Mesendoderm (in vitro differentiated cells): ENCODE measurements around the gene GLRX.
A peak's percentile ranks its signal among the peaks of the same experiment; 100 is the strongest.

ENCODE experiments used
- DNase-seq: peaks from one replicate; pipeline ENCODE4 v3.0.0; 2013
- H2AK5ac ChIP-seq: 2 replicates; pipeline ENCODE4 v1.6.1; 2013; ENCODE audit warnings: low read length, inconsistent platforms
- H2BK120ac ChIP-seq: 2 replicates; pipeline ENCODE4 v1.6.1; 2013; ENCODE audit warnings: low read depth, mild to moderate bottlenecking, low read length, moderate library complexity, mixed read lengths
- H2BK15ac ChIP-seq: replicated peaks from 2 replicates; pipeline ENCODE4 v1.6.1; 2013; ENCODE audit warnings: low read depth, mild to moderate bottlenecking, moderate library complexity
- H2BK5ac ChIP-seq: 2 replicates; pipeline ENCODE4 v1.6.1; 2013; ENCODE audit warnings: low read length, inconsistent platforms
- H3K18ac ChIP-seq: 2 replicates; pipeline ENCODE4 v1.6.1; 2013; ENCODE audit warnings: mild to moderate bottlenecking, low read length, mixed read lengths
- H3K23ac ChIP-seq: one replicate; pipeline ENCODE4 v1.6.1; 2013; ENCODE audit warnings: low read length
- H3K27ac ChIP-seq: 2 replicates; pipeline ENCODE4 v1.5.1; 2013; ENCODE audit warnings: low read depth, mild to moderate bottlenecking, inconsistent platforms, low read length, moderate library complexity
- H3K27me3 ChIP-seq: 2 replicates; pipeline ENCODE4 v1.6.1; 2013; ENCODE audit warnings: low read length, control low read depth, mild to moderate bottlenecking, inconsistent platforms; ENCODE audit not compliant: insufficient read depth, poor library complexity
- H3K36me3 ChIP-seq: 2 replicates; pipeline ENCODE4 v1.6.1; 2013; ENCODE audit warnings: low read length, inconsistent platforms; ENCODE audit not compliant: control insufficient read depth, insufficient read depth
- H3K4ac ChIP-seq: one replicate; pipeline ENCODE4 v1.6.1; 2013; ENCODE audit warnings: low read depth, mild to moderate bottlenecking, low read length, moderate library complexity
- H3K4me1 ChIP-seq: 2 replicates; pipeline ENCODE4 v1.6.1; 2013; ENCODE audit warnings: low read depth, low read length, inconsistent platforms; ENCODE audit not compliant: control insufficient read depth
- H3K4me2 ChIP-seq: 2 replicates; pipeline ENCODE4 v1.6.1; 2013; ENCODE audit warnings: low read length
- H3K4me3 ChIP-seq: 2 replicates; pipeline ENCODE4 v1.5.1; 2013; ENCODE audit warnings: mild to moderate bottlenecking, low read length
- H3K56ac ChIP-seq: one replicate; pipeline ENCODE4 v1.6.1; 2013; ENCODE audit warnings: low read length
- H3K79me1 ChIP-seq: 2 replicates; pipeline ENCODE4 v1.6.1; 2013; ENCODE audit warnings: low read length, inconsistent platforms
- H3K79me2 ChIP-seq: 2 replicates; pipeline ENCODE4 v1.6.1; 2013; ENCODE audit warnings: mild to moderate bottlenecking, low read length; ENCODE audit not compliant: control insufficient read depth, insufficient read depth
- H3K9ac ChIP-seq: 2 replicates; pipeline ENCODE4 v1.6.1; 2013; ENCODE audit warnings: low read length, inconsistent platforms
- H4K5ac ChIP-seq: one replicate; pipeline ENCODE4 v1.6.1; 2013; ENCODE audit warnings: low read length
- H4K8ac ChIP-seq: one replicate; pipeline ENCODE4 v1.6.1; 2013; ENCODE audit warnings: low read depth, mild to moderate bottlenecking, control low read depth, low read length, moderate library complexity
- WGBS: extraction: QIAGEN DNeasy Blood & Tissue Kit; methylation state at CpG from one replicate; pipeline ENCODE4 v1.1.7; 2013; ENCODE audit warnings: low lambda C conversion rate, missing lambda C conversion rate; ENCODE audit not compliant: insufficient coverage; ENCODE audit errors: extremely low coverage; 5-methylcytosine and 5-hydroxymethylcytosine counted together

The GLRX gene

GRCh38 chr5:95866435-95867040 lies 44.0 kb upstream of the GLRX start:
- no peak for DNase-seq
- H4K5ac ChIP-seq = no peak overlapping the region
- WGBS = no CpG with 5 or more reads among the region's 1 CpG
- H3K56ac ChIP-seq = no peak overlapping the region
- H2AK5ac ChIP-seq = no peak overlapping the region
- H3K27me3 ChIP-seq = no peaks in the 10 kb centered on the region
- H3K4me1 ChIP-seq = peaks cover 2% of the 10 kb centered on the region
- H4K8ac ChIP-seq = no peak overlapping the region
- no peak overlapping the region for H3K9ac ChIP-seq
- no peak overlapping the region for H3K4me2 ChIP-seq
- no peaks in the 10 kb centered on the region for H3K36me3 ChIP-seq
- no peaks in the 10 kb centered on the region for H3K79me2 ChIP-seq
- H3K27ac ChIP-seq = no peak overlapping the region
- H3K23ac ChIP-seq = no peak overlapping the region
- H3K18ac ChIP-seq = no peak overlapping the region
- H3K4me3 ChIP-seq = no peak overlapping the region
- no peak overlapping the region for H2BK120ac ChIP-seq
- no peak overlapping the region for H2BK5ac ChIP-seq
- no peak overlapping the region for H3K4ac ChIP-seq
- H2BK15ac ChIP-seq = peak overlapping the region; percentile 39
- no peaks in the 10 kb centered on the region for H3K79me1 ChIP-seq

GRCh38 chr5:95864944-95865504 lies 42.5 kb upstream of the GLRX start:
- H3K4me3 ChIP-seq = no peak overlapping the region
- no peak overlapping the region for H3K9ac ChIP-seq
- no peak overlapping the region for H2BK15ac ChIP-seq
- H3K79me2 ChIP-seq = no peaks in the 10 kb centered on the region
- no peak overlapping the region for H4K5ac ChIP-seq
- no peak for DNase-seq
- peaks cover 2% of the 10 kb centered on the region for H3K4me1 ChIP-seq
- H2BK120ac ChIP-seq = no peak overlapping the region
- H3K27me3 ChIP-seq = no peaks in the 10 kb centered on the region
- no peaks in the 10 kb centered on the region for H3K36me3 ChIP-seq
- no peak overlapping the region for H3K18ac ChIP-seq
- no peak overlapping the region for H3K4me2 ChIP-seq
- H3K79me1 ChIP-seq = no peaks in the 10 kb centered on the region
- H3K56ac ChIP-seq = no peak overlapping the region
- WGBS = no CpG with 5 or more reads among the region's 6 CpGs
- H2BK5ac ChIP-seq = no peak overlapping the region
- H2AK5ac ChIP-seq = no peak overlapping the region
- H4K8ac ChIP-seq = no peak overlapping the region
- no peak overlapping the region for H3K4ac ChIP-seq
- H3K27ac ChIP-seq = no peak overlapping the region
- H3K23ac ChIP-seq = no peak overlapping the region

- Histone ChIP-seq H3K79me2 (no peaks in the 10 kb centered on the region), H2AK5ac (no peak overlapping the region), H3K18ac (no peak overlapping the region), H3K27me3 (no peaks in the 10 kb centered on the region), H3K27ac (no peak overlapping the region), H2BK15ac (no peak overlapping the region), H3K56ac (no peak overlapping the region), H3K23ac (no peak overlapping the region), H3K79me1 (no peaks in the 10 kb centered on the region), H3K4me3 (no peak overlapping the region), H3K9ac (no peak overlapping the region), H3K4me1 (peaks cover 2% of the 10 kb centered on the region), H2BK120ac (no peak overlapping the region), H3K4me2 (no peak overlapping the region), H4K5ac (no peak overlapping the region), H3K36me3 (no peaks in the 10 kb centered on the region), H2BK5ac (no peak overlapping the region), H4K8ac (no peak overlapping the region), H3K4ac (no peak overlapping the region)
- DNase-seq = no peak
- WGBS = no CpG with 5 or more reads among the region's 1 CpG
Measured at GRCh38 chr5:95864456-95864855, 41.9 kb upstream of the GLRX start.

- no peak overlapping the region for H2BK15ac ChIP-seq
- H4K5ac ChIP-seq = peak overlapping the region; percentile 23
- H3K4ac ChIP-seq = no peak overlapping the region
- H2AK5ac ChIP-seq = no peak overlapping the region
- H3K4me1 ChIP-seq = peaks cover 2% of the 10 kb centered on the region
- H3K4me3 ChIP-seq = no peak overlapping the region
- H3K36me3 ChIP-seq = no peaks in the 10 kb centered on the region
- H3K9ac ChIP-seq = no peak overlapping the region
- WGBS = no CpG with 5 or more reads among the region's 4 CpGs
- no peak overlapping the region for H3K4me2 ChIP-seq
- no peaks in the 10 kb centered on the region for H3K79me2 ChIP-seq
- no peaks in the 10 kb centered on the region for H3K27me3 ChIP-seq
- H2BK120ac ChIP-seq = no peak overlapping the region
- no peaks in the 10 kb centered on the region for H3K79me1 ChIP-seq
- no peak overlapping the region for H3K18ac ChIP-seq
- no peak overlapping the region for H2BK5ac ChIP-seq
- no peak for DNase-seq
- H4K8ac ChIP-seq = no peak overlapping the region
- H3K56ac ChIP-seq = peak overlapping the region; percentile 36
- H3K23ac ChIP-seq = no peak overlapping the region
- no peak overlapping the region for H3K27ac ChIP-seq
Measured at GRCh38 chr5:95863383-95863757, 40.8 kb upstream of the GLRX start.

- Histone ChIP-seq H3K4ac (no peak overlapping the region), H3K23ac (no peak overlapping the region), H3K56ac (peak overlapping the region; percentile 36), H3K27me3 (no peaks in the 10 kb centered on the region), H4K5ac (peak overlapping the region; percentile 23), H3K4me2 (no peak overlapping the region), H2BK120ac (no peak overlapping the region), H3K79me2 (no peaks in the 10 kb centered on the region), H3K4me1 (peaks cover 2% of the 10 kb centered on the region), H3K9ac (no peak overlapping the region), H2BK15ac (no peak overlapping the region), H2BK5ac (peak overlapping the region; percentile 15), H3K18ac (no peak overlapping the region), H4K8ac (no peak overlapping the region), H3K36me3 (no peaks in the 10 kb centered on the region), H3K27ac (no peak overlapping the region), H3K4me3 (no peak overlapping the region), H2AK5ac (no peak overlapping the region), H3K79me1 (no peaks in the 10 kb centered on the region)
- WGBS = no CpG with 5 or more reads among the region's 8 CpGs
- no peak for DNase-seq
Measured at GRCh38 chr5:95862671-95863382, 40.3 kb upstream of the GLRX start.
